K562 (cell line): Measurements from ENCODE around the gene FBN3. TPM values are rescaled to one million over a fixed set of nuclear protein-coding genes. Genes with fewer than 3 reads are reported as not detected.

Experiments
- CC2D1A ChIP-seq: fragments of 450-650 bp; IDR thresholded peaks from 2 replicates; pipeline ENCODE4 v1.6.1; 2017; ENCODE audit warnings: mild to moderate bottlenecking
- CEBPZ ChIP-seq: fragments of 150-350 bp; IDR thresholded peaks from 2 replicates; pipeline ENCODE4 v1.6.1; 2014; ENCODE audit warnings: low read depth, mild to moderate bottlenecking, low read length, borderline replicate concordance
- ESRRA ChIP-seq: fragments of 450-650 bp; IDR thresholded peaks from 2 replicates; pipeline ENCODE4 v1.6.1; 2014; ENCODE audit warnings: low read depth, mild to moderate bottlenecking, moderate library complexity, borderline replicate concordance
- FOXA1 ChIP-seq: fragments of 450-650 bp; IDR thresholded peaks from 2 replicates; pipeline ENCODE4 v1.6.1; 2016; ENCODE audit warnings: mild to moderate bottlenecking, borderline replicate concordance
- HDAC2 ChIP-seq: fragments of 450-650 bp; IDR thresholded peaks from 2 replicates; pipeline ENCODE4 v1.6.1; 2016; ENCODE audit warnings: mild to moderate bottlenecking
- KDM1A ChIP-seq, 2 experiments: fragments of 450-650 bp; IDR thresholded peaks; 2 replicates each; pipeline ENCODE4 v1.6.1; 2016; ENCODE audit warnings: mild to moderate bottlenecking in 2 of 2
- MYC ChIP-seq, 2 experiments: fragments of 250-450 bp in 1 of 2; sonication (Bioruptor Pico) in 1 of 2; IDR thresholded peaks; 2 replicates each; pipeline versions ENCODE4 v1.5.1 to v1.6.1; 2012 to 2021; ENCODE audit warnings: low read depth in 2 of 2, borderline replicate concordance in 1 of 2, improper control_type of control experiment in 1 of 2, low read length in 1 of 2, mild to moderate bottlenecking in 1 of 2, moderate library complexity in 1 of 2
- PTTG1 ChIP-seq: fragments of 450-650 bp; IDR thresholded peaks from 2 replicates; pipeline ENCODE4 v1.6.1; 2016; ENCODE audit warnings: low read depth, mild to moderate bottlenecking, missing genetic modification characterization, missing compliant biosample characterization
- RBM39 ChIP-seq: fragments of 200-400 bp; formaldehyde crosslinking; optimal IDR thresholded peaks from 2 replicates; pipeline ENCODE3; 2018; ENCODE audit warnings: low read depth, low read length
- SMAD4 ChIP-seq: fragments of 250-450 bp; sonication (Bioruptor Pico); conservative IDR thresholded peaks from 2 replicates; pipeline ENCODE4 v1.8.0; 2021; ENCODE audit warnings: inconsistent platforms, mild to moderate bottlenecking, moderate library complexity
- SMARCE1 ChIP-seq: fragments of 450-650 bp; IDR thresholded peaks from 2 replicates; pipeline ENCODE4 v1.7.1; 2016; ENCODE audit warnings: mild to moderate bottlenecking
- U2AF2 ChIP-seq: fragments of 200-400 bp; formaldehyde crosslinking; optimal IDR thresholded peaks from 2 replicates; pipeline ENCODE3; 2017; ENCODE audit warnings: low read depth, mild to moderate bottlenecking, low read length
- ZC3H8 ChIP-seq: fragments of 450-650 bp; IDR thresholded peaks from 2 replicates; pipeline ENCODE4 v1.6.1; 2017
- ZNF134 ChIP-seq: fragments of 250-450 bp; sonication (Bioruptor Pico); conservative IDR thresholded peaks from 2 replicates; pipeline ENCODE4 v1.4.0; 2020
- ZNF57 ChIP-seq: fragments of 450-650 bp; formaldehyde crosslinking; IDR thresholded peaks from 2 replicates; pipeline ENCODE4 v1.4.0; 2020; ENCODE audit warnings: mild to moderate bottlenecking, moderate library complexity
- ZNF717 ChIP-seq: fragments of 250-450 bp; sonication (Bioruptor Pico); IDR thresholded peaks from 2 replicates; pipeline ENCODE4 v1.5.0; 2021
- polyA plus RNA-seq, 8 experiments: library from polyadenylated mRNA; depleted of rRNA in 4 of 8; stranded (reverse) in 5 of 8; unstranded in 3 of 8; fragments of >200 nt; fragmentation: Nextera tagmentation in 2 of 8; fragmentation: Illumina TruSeq in 1 of 8; extraction: Ambion mirVana in 2 of 8; extraction: Trizol in 1 of 8; gene quantifications; 2 replicates each; pipeline versions ENCODE4 v1.2.1 to v1.2.3, GENCODE V29; 2011 to 2014; ENCODE audit warnings: inconsistent platforms in 1 of 8, missing spikeins in 1 of 8
- total RNA-seq, 7 experiments: library from RNA; depleted of rRNA in 6 of 7; stranded (reverse); fragments of >200 nt in 6 of 7; fragmentation: Illumina TruSeq in 2 of 7; extraction: Trizol in 2 of 7; gene quantifications; 2 replicates each; pipeline versions ENCODE4 v1.2.1 to v1.2.3, GENCODE V29; 2011 to 2021; ENCODE audit warnings: low replicate concordance in 1 of 7
- TF ChIP-seq, protein P1 (sequence below): fragments of 450-650 bp; formaldehyde crosslinking; IDR thresholded peaks from 2 replicates; pipeline ENCODE4 v1.4.0; 2020; ENCODE audit warnings: mild to moderate bottlenecking, moderate library complexity
- TF ChIP-seq, protein P2 (sequence below): fragments of 450-650 bp; conservative IDR thresholded peaks from 2 replicates; pipeline ENCODE4 v1.6.1; 2016; ENCODE audit warnings: missing genetic modification characterization, low read depth, mild to moderate bottlenecking, missing compliant biosample characterization, moderate library complexity

FBN3 gene
- total and polyA plus RNA-seq, 9 of the 15 experiments (the other 6 are each of a cell fraction or from before 2014, with no cell fraction given) = under 0.01 to 0.29 (median 0.01) TPM; not detected in 4

GRCh38 chr19:8148410-8149260 lies 757 bp downstream of the FBN3 start (continued):
- TF ChIP-seq, protein P1, sequence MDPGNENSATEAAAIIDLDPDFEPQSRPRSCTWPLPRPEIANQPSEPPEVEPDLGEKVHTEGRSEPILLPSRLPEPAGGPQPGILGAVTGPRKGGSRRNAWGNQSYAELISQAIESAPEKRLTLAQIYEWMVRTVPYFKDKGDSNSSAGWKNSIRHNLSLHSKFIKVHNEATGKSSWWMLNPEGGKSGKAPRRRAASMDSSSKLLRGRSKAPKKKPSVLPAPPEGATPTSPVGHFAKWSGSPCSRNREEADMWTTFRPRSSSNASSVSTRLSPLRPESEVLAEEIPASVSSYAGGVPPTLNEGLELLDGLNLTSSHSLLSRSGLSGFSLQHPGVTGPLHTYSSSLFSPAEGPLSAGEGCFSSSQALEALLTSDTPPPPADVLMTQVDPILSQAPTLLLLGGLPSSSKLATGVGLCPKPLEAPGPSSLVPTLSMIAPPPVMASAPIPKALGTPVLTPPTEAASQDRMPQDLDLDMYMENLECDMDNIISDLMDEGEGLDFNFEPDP (CRISPR knock-in tag) = no peak
- TF ChIP-seq ESRRA (0 out of 2 replicates have a peak, but pooled peaks have one; percentile 11), HDAC2 (peak; percentile 85), CC2D1A (no peak), RBM39 (no peak), ZNF134 (peak; percentile 65), SMAD4 (no peak), CEBPZ (no peak), ZC3H8 (no peak), PTTG1 (tag) (no peak), ZNF57 (no peak), SMARCE1 (no peak), MYC (IDR thresholded peaks at IDR 0.05; ENCODE audit: low read depth, low read length) (no peak), MYC (CRISPR knock-in tag; IDR thresholded peaks at IDR 0.05; ENCODE audit: borderline replicate concordance, low read depth) (no peak), ZNF717 (CRISPR knock-in tag) (no peak), U2AF2 (no peak), KDM1A (IDR thresholded peaks at IDR 0.05) (peak; percentile 75 to 92; a peak in 3 of 4 replicates), FOXA1 (no peak)
- TF ChIP-seq, protein P2, sequence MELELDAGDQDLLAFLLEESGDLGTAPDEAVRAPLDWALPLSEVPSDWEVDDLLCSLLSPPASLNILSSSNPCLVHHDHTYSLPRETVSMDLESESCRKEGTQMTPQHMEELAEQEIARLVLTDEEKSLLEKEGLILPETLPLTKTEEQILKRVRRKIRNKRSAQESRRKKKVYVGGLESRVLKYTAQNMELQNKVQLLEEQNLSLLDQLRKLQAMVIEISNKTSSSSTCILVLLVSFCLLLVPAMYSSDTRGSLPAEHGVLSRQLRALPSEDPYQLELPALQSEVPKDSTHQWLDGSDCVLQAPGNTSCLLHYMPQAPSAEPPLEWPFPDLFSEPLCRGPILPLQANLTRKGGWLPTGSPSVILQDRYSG (tag) = no peak
